AG04450 (cell line): Measurements from ENCODE around the gene PLA2G4A. TPM values are rescaled to one million over a fixed set of nuclear protein-coding genes. Genes with fewer than 3 reads are reported as not detected.
"Not testable (repeated sequence)": the region's sequence is repeated elsewhere in the genome, so short reads cannot be mapped to it uniquely, and the experiment has no call there.

ENCODE experiments used
- CTCF ChIA-PET: fragments of 300-600, 350-600 bp; formaldehyde crosslinking; extraction: SDS; loops from one replicate; lab custom pipeline; 2022; ENCODE audit warnings: antibody characterized with exemption, inconsistent platforms; lab: Charles Lee
- POLR2A ChIA-PET: fragments of 350-600 bp; formaldehyde crosslinking; extraction: SDS; loops from one replicate; lab custom pipeline; 2021; ENCODE audit warnings: antibody characterized with exemption, inconsistent platforms; lab: Yijun Ruan, JAX
- DNase-seq: peaks from one replicate; pipeline ENCODE4 v3.0.0-alpha.2; 2011; ENCODE audit warnings: low read depth, low spot score
- H3K27ac ChIP-seq: one replicate; pipeline ENCODE4 v1.5.1; 2012; ENCODE audit warnings: low read depth, low read length, control low read depth
- H3K27me3 ChIP-seq: one replicate; pipeline ENCODE4 v1.6.0; 2012; ENCODE audit warnings: low read length; ENCODE audit not compliant: control insufficient read depth, insufficient read depth
- H3K4me3 ChIP-seq: 2 replicates; pipeline ENCODE4 v1.5.1; 2011; ENCODE audit warnings: mild to moderate bottlenecking, low read depth, low read length, control low read depth
- H3K9me3 ChIP-seq: 2 replicates; pipeline ENCODE4 v1.5.1; 2012; ENCODE audit warnings: low read length; ENCODE audit not compliant: control insufficient read depth, insufficient read depth
- polyA plus RNA-seq: library from polyadenylated mRNA; depleted of rRNA; stranded (reverse); fragments of >200 nt; gene quantifications from 2 replicates; pipeline ENCODE4 v1.2.3, GENCODE V29; 2011
- TF ChIP-seq, protein P1 (sequence below): IDR thresholded peaks from 2 replicates; pipeline ENCODE4 v1.5.1; 2011; ENCODE audit warnings: low read depth, low read length, control low read depth, inconsistent platforms

PLA2G4A gene
- polyA plus RNA-seq, 1 experiment: 5.5 TPM

DNA sequence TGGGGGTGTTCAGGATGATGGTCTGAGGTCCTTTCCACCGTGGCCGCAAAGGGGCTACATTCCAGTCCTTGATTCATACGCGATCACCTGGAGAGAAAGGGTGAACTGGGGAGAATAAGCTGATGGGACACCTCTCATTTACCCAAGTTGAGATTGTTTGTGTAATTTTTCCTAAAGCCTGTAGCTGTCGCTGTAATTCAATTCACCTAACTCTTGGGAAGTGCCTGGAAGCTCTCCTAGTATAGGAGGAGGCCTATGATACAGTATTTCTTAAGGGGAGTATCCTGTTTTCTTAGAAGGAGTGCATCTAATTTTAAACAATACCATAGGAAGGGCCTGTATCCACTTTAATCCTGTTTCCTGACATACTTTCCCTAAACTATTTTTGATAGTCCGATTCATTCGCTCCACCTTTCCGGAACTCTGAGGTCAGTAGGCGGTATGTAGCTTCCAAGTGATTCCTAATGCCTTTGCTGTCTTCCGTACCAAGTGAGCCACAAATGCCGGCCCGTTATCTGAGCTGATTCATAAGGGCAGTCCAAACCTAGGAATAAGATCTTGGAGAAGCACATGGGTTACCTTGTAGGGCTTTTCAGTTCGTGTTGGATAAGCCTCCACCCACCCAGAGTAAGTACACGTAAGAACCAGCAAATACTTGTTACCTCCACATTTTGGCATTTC is 88.5 kb downstream of the PLA2G4A start:
- POLR2A ChIA-PET, H3K27me3 ChIP-seq, H3K9me3 ChIP-seq, H3K4me3 ChIP-seq, H3K27ac ChIP-seq: not testable (repeated sequence)
- peak; percentile 3 for DNase-seq
- TF ChIP-seq, protein P1, sequence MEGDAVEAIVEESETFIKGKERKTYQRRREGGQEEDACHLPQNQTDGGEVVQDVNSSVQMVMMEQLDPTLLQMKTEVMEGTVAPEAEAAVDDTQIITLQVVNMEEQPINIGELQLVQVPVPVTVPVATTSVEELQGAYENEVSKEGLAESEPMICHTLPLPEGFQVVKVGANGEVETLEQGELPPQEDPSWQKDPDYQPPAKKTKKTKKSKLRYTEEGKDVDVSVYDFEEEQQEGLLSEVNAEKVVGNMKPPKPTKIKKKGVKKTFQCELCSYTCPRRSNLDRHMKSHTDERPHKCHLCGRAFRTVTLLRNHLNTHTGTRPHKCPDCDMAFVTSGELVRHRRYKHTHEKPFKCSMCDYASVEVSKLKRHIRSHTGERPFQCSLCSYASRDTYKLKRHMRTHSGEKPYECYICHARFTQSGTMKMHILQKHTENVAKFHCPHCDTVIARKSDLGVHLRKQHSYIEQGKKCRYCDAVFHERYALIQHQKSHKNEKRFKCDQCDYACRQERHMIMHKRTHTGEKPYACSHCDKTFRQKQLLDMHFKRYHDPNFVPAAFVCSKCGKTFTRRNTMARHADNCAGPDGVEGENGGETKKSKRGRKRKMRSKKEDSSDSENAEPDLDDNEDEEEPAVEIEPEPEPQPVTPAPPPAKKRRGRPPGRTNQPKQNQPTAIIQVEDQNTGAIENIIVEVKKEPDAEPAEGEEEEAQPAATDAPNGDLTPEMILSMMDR: peak; percentile 47
- CTCF ChIA-PET: interaction anchor here (0.6 to 1.6 kb wide), 6 partner anchors 12 to 74 kb away, joined by 3 to 18 read pairs (median 4); no protein-coding TSS in a partner anchor

DNA sequence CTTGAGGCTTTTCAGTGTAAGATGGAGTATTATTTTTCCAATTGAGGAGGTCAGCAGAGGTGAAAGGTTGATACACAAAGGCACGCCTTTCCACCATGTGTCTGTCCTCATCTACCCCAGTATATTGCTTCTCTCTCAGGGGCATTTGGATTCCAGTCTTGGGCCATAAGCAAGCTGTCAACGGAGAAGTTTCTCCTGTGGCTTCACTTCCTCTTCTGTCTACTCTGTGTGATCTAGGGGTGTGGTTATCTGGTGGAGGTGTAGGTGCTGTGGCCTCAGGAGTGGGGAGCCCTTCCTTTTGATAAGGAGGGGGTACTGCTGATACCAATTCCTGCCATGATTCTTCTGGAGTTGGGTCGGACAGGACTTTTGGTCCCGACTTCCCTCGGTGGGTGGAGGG is 92.6 kb downstream of the PLA2G4A start:
- POLR2A ChIA-PET, H3K4me3 ChIP-seq, CTCF ChIA-PET, H3K27ac ChIP-seq, DNase-seq, H3K9me3 ChIP-seq, H3K27me3 ChIP-seq: not testable (repeated sequence)

DNA sequence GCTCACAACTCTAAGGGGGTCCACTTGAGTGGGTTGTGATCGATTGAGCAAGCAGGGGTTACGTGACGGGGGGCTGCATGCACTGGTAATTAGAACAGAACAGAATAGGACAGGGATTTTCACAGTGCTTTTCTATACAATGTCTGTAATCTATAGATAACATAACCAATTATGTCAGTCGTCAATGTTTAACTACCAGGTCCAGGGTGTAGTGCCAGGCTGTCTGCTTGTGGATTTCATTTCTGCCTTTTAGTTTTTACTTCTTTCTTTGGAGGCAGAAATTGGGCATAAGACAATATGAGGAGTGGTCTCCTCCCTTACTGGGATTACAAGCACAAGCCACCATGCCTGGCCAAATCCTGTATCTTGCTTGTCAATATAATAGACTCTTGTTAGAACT is 94.1 kb downstream of the PLA2G4A start:
- H3K27ac ChIP-seq, H3K9me3 ChIP-seq, H3K4me3 ChIP-seq, DNase-seq, POLR2A ChIA-PET, H3K27me3 ChIP-seq: not testable (repeated sequence)
- CTCF ChIA-PET: interaction anchor here (1.0 kb wide), 1 partner anchor 64 kb away, joined by 3 read pairs; no protein-coding TSS in a partner anchor

DNA sequence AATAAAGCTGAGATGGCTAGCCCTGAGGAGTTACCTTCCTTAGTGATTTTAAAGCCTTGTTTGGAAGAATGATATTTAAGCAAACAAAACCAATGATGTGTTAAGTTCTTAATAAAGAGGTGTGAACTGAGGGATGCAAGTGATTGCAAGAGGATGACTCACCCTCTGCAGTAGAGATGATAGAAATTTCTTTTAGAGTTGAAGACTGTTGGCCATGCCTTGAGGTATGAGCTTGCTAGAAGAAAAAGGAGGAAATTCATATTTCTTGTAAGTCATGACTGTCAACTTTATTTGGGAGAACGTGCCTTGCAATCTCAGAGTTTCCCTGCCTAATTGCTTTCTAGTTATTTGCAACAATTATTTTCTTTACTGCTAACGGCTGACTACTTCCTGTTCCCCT is 94.7 kb downstream of the PLA2G4A start:
- H3K27me3 ChIP-seq: no peaks in the 10 kb centered on the region
- DNase-seq: no peak
- H3K4me3 ChIP-seq: no peak overlapping the region
- TF ChIP-seq, protein P1: no peak
- ChIA-PET POLR2A (no interaction called here), CTCF (interaction anchor here (1.0 kb wide), 1 partner anchor 63 kb away, joined by 3 read pairs; no protein-coding TSS in a partner anchor)
- peaks cover 3% of the 10 kb centered on the region for H3K9me3 ChIP-seq
- H3K27ac ChIP-seq: no peak overlapping the region

DNA sequence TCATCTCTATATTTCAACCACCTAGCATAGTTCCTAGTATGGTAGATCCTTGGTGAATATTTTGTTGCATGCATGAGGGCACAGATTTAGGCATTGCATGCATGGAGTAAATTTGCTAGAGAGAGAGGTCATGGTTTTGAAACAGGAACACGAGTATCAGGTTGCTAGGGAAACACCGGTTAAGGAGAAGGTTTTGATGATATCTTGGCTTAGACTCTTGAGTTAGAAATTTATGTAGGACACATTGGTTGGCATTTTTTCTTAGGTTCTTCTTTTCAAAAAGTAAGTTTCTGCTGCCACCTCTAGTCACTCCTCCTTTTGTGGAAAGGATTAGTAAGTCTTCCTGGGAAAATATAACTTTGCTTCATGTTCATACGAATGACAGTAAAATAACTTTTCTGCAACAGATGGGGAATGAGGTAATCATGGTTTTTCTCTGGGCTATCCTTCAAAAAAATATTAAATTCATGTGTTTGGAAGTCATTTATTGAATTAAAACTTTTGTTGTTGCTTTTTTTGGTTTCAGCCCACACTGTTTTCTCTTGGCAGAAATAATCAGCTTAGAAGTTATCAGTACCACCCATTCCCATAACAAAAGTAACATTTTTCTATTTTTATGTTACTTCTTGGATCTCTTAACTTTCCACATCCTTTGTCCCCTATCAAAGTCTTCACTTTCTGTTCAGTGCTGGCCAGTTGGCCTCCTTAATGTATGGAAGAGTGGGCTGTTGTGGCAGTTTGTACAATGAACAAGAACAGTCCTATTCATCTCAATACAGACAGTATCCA is 97.3 kb downstream of the PLA2G4A start:
- ChIA-PET POLR2A (no interaction called here), CTCF (no interaction called here)
- Histone ChIP-seq H3K27me3 (no peaks in the 10 kb centered on the region), H3K4me3 (no peak overlapping the region), H3K9me3 (peaks cover 3% of the 10 kb centered on the region), H3K27ac (no peak overlapping the region)
- TF ChIP-seq, protein P1: no peak
- no peak for DNase-seq

DNA sequence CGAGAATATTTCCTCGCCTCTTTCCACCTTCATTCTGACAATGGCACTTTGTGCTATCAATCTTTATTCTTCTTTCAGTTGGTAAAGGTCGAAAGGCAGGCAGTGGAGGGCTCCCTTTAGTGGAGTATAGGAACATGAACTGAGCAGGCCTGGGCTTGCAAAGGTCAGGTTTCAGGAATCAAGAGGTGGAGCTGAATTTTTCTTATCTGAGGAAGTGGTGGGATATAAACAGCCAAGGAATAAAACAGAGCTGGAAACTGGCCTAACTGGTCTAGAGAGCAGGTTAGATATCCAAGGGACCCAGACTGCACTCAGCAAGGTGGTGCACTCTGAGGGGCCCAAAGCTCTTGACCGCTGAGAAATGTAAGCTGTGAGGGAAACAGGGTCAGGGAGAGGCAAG is 99.1 kb downstream of the PLA2G4A start:
- ChIA-PET CTCF (no interaction called here), POLR2A (no interaction called here)
- TF ChIP-seq, protein P1: no peak
- Histone ChIP-seq H3K27me3 (no peaks in the 10 kb centered on the region), H3K4me3 (no peak overlapping the region), H3K27ac (no peak overlapping the region), H3K9me3 (no peaks in the 10 kb centered on the region)
- DNase-seq: no peak
